B cell (primary cell): ENCODE measurements around the gene ARPC5L. TPM values are rescaled to one million over a fixed set of nuclear protein-coding genes. Genes with fewer than 3 reads are reported as not detected.

ENCODE experiments used
- ATAC-seq: fragments of 200-7000 bp; cut with Tn5 transposase; one replicate; pipeline ENCODE4 v1.10.0; 2021; ENCODE audit warnings: low read depth, mild to moderate bottlenecking, moderate number of reproducible peaks, moderate library complexity
- CTCF ChIA-PET: fragments of 350-600 bp; sonication (Branson Sonifier 250); formaldehyde crosslinking; loops from one replicate; lab custom pipeline; 2021; ENCODE audit warnings: antibody characterized with exemption, inconsistent platforms; lab: Charles Lee
- POLR2A ChIA-PET: fragments of 350-600 bp; sonication (Branson Sonifier 250); formaldehyde crosslinking; loops from one replicate; lab custom pipeline; 2021; ENCODE audit warnings: antibody characterized with exemption; lab: Charles Lee
- DNase-seq: peaks from one replicate; pipeline ENCODE4 v3.0.0; 2013
- H2AFZ ChIP-seq: 2 replicates; pipeline ENCODE4 v1.6.1; 2012; ENCODE audit warnings: mild to moderate bottlenecking, low read depth, low read length; ENCODE audit not compliant: insufficient read depth, poor library complexity, severe bottlenecking
- H3K27ac ChIP-seq, 2 donors: 1 replicate in 1 of 2; 2 replicates in 1 of 2; pipeline ENCODE4 v1.5.1; 2012 to 2013; ENCODE audit warnings: low read length in 2 of 2, mild to moderate bottlenecking in 2 of 2, moderate library complexity in 1 of 2
- H3K27me3 ChIP-seq, 4 experiments: fragments of 200-600 bp in 1 of 4; sonication (generic) in 1 of 4; replicated peaks in 1 of 4; 1 replicate in 2 of 4; 2 replicates in 2 of 4; pipeline versions ENCODE4 v1.6.1 to v1.7.0; 2013 to 2016; ENCODE audit warnings: low read length in 3 of 4, mild to moderate bottlenecking in 2 of 4, mixed read lengths in 1 of 4, moderate library complexity in 1 of 4; ENCODE audit not compliant: insufficient read depth in 4 of 4, control insufficient read depth in 3 of 4; ENCODE audit errors: control extremely low read depth in 1 of 4
- H3K36me3 ChIP-seq, 2 experiments: replicated peaks in 1 of 2; 1 replicate in 1 of 2; 2 replicates in 1 of 2; pipeline versions ENCODE4 v1.6.1 to v1.7.1; 2013; ENCODE audit warnings: low read length in 1 of 2; ENCODE audit not compliant: insufficient read depth in 2 of 2, control insufficient read depth in 1 of 2; ENCODE audit errors: control extremely low read depth in 1 of 2, extremely low read depth in 1 of 2
- H3K4me1 ChIP-seq, 2 donors: fragments of 200-600 bp in 1 of 2; sonication (generic) in 1 of 2; 1 replicate in 1 of 2; 2 replicates in 1 of 2; pipeline versions ENCODE4 v1.5.1 to v1.6.1; 2013 to 2017; ENCODE audit warnings: low read length in 2 of 2; ENCODE audit not compliant: control insufficient read depth in 2 of 2, insufficient read depth in 2 of 2
- H3K4me2 ChIP-seq: replicated peaks from 2 replicates; pipeline ENCODE3; 2012; ENCODE audit warnings: mild to moderate bottlenecking, low read depth, low read length; ENCODE audit not compliant: poor library complexity, severe bottlenecking
- H3K4me3 ChIP-seq, 5 experiments: fragments of 200-600 bp in 1 of 5; sonication (generic) in 1 of 5; 1 replicate in 3 of 5; 2 replicates in 2 of 5; pipeline versions ENCODE4 v1.5.1 to v1.7.0; 2011 to 2016; ENCODE audit warnings: low read length in 4 of 5, mild to moderate bottlenecking in 4 of 5, low read depth in 2 of 5, control low read depth in 1 of 5, moderate library complexity in 1 of 5; ENCODE audit not compliant: insufficient read depth in 1 of 5; ENCODE audit errors: control extremely low read depth in 1 of 5, extremely low read depth in 1 of 5
- H3K79me2 ChIP-seq: fragments of 200-600 bp; sonication (generic); one replicate; pipeline ENCODE4 v1.6.0; 2016; ENCODE audit warnings: low read length; ENCODE audit not compliant: control insufficient read depth, insufficient read depth
- H3K9ac ChIP-seq: fragments of 200-600 bp; sonication (generic); 2 replicates; pipeline ENCODE4 v1.6.1; 2017; ENCODE audit warnings: mild to moderate bottlenecking, low read length, moderate library complexity
- H3K9me3 ChIP-seq, 3 donors: one replicate each; pipeline versions ENCODE4 v1.6.1 to v1.7.1; 2013; ENCODE audit warnings: low read length in 2 of 3; ENCODE audit not compliant: control insufficient read depth in 2 of 3, insufficient read depth in 1 of 3; ENCODE audit errors: control extremely low read depth in 1 of 3
- H4K20me1 ChIP-seq: 2 replicates; pipeline ENCODE4 v1.6.0; 2012; ENCODE audit warnings: mild to moderate bottlenecking, low read length; ENCODE audit not compliant: insufficient read depth, control insufficient read depth, poor library complexity, severe bottlenecking
- H3K27ac Mint-ChIP-seq: one replicate; pipeline ENCODE4 v1.8.0; 2021; ENCODE audit warnings: mixed read lengths
- H3K27me3 Mint-ChIP-seq: one replicate; pipeline ENCODE4 v1.8.0; 2021; ENCODE audit warnings: mixed read lengths
- H3K4me1 Mint-ChIP-seq: one replicate; pipeline ENCODE4 v1.8.0; 2021; ENCODE audit warnings: mixed read lengths
- H3K4me3 Mint-ChIP-seq: one replicate; pipeline ENCODE4 v1.8.0; 2021; ENCODE audit warnings: mixed read lengths
- H3K9me3 Mint-ChIP-seq: one replicate; pipeline ENCODE4 v1.8.0; 2022; ENCODE audit warnings: mixed read lengths; ENCODE audit not compliant: insufficient read depth
- CTCF ChIP-seq: fragments of 200-600 bp; IDR thresholded peaks from one replicate; pipeline ENCODE4 v1.8.0; 2022; ENCODE audit warnings: antibody characterized with exemption, mild to moderate bottlenecking
- EZH2 ChIP-seq: IDR thresholded peaks from 2 replicates; pipeline ENCODE4 v1.6.1; 2012; ENCODE audit warnings: borderline replicate concordance, low read depth, mild to moderate bottlenecking, moderate library complexity, low read length; ENCODE audit not compliant: insufficient read depth, poor library complexity, severe bottlenecking
- WGBS: methylation state at CpG from one replicate; pipeline ENCODE4 v1.1.5; 2013; ENCODE audit warnings: missing lambda C conversion rate; ENCODE audit not compliant: insufficient coverage; 5-methylcytosine and 5-hydroxymethylcytosine counted together
- intact Hi-C: fragments of 100-400 bp; cut with micrococcal nuclease; formaldehyde crosslinking; loops from one replicate; pipeline ENCODE4 v1.10.0; 2022
- polyA plus RNA-seq: library from polyadenylated mRNA; depleted of rRNA; stranded (reverse); fragments of >200 nt; gene quantifications from 2 replicates; pipeline ENCODE4 v1.2.3, GENCODE V29; 2012
- total RNA-seq, 2 donors: library from RNA; stranded (reverse); fragments of 120-200 nt in 1 of 2; gene quantifications; 1 replicate in 1 of 2; 2 replicates in 1 of 2; pipeline versions ENCODE4 v1.2.3 to v1.2.4, GENCODE V29; 2013 to 2022

The ARPC5L gene
- total and polyA plus RNA-seq, 2 donors (not counting 1 experiment from before 2014, with no cell fraction given): 37.3 to 66.3 TPM

- Histone ChIP-seq H3K36me3 (no peaks in the 10 kb centered on the region), H3K4me3 (no peak overlapping the region), H3K4me1 (no peaks in the 10 kb centered on the region), H3K9ac (no peak overlapping the region), H3K79me2 (no peaks in the 10 kb centered on the region), H4K20me1 (no peaks in the 10 kb centered on the region), H3K9me3 (no peaks in the 10 kb centered on the region), H3K27ac (no peak overlapping the region), H3K4me2 (no peak overlapping the region), H2AFZ (no peak overlapping the region), H3K27me3 (peaks cover 0 to 6% (median 2%) of the 10 kb centered on the region in 4 experiments)
- Mint-ChIP-seq H3K27ac (no peak overlapping the region), H3K9me3 (no peaks in the 10 kb centered on the region), H3K4me3 (no peak overlapping the region), H3K27me3 (peaks cover 10% of the 10 kb centered on the region), H3K4me1 (no peaks in the 10 kb centered on the region)
- intact Hi-C loops: no loop called here
- ATAC-seq (no peak), DNase-seq (no peak)
- peak; percentile 15 for TF ChIP-seq CTCF
- no peak for TF ChIP-seq EZH2
- 0% methylated on average over 1 of the region's 2 CpGs for WGBS
- CTCF ChIA-PET: interaction anchor here (1.0 to 2.1 kb wide), 3 partner anchors 11 to 22 kb away, joined by 3 to 8 read pairs (median 3); no protein-coding TSS in a partner anchor
- POLR2A ChIA-PET: no interaction called here
Measured at GRCh38 chr9:124828489-124829333, 33.2 kb upstream of the ARPC5L start.

GRCh38 chr9:124829334-124829669, 32.6 kb upstream of the ARPC5L start:
- no peak overlapping the region for H2AFZ ChIP-seq
- H3K9ac ChIP-seq: no peak overlapping the region
- peaks cover 0 to 6% (median 2%) of the 10 kb centered on the region in 4 experiments for H3K27me3 ChIP-seq
- no peaks in the 10 kb centered on the region for H3K9me3 Mint-ChIP-seq
- H3K4me3 ChIP-seq: no peak overlapping the region
- H3K4me1 ChIP-seq: no peaks in the 10 kb centered on the region
- ATAC-seq (no peak), DNase-seq (no peak)
- H3K9me3 ChIP-seq: no peaks in the 10 kb centered on the region
- no peak for TF ChIP-seq CTCF
- no peak for TF ChIP-seq EZH2
- intact Hi-C loops: no loop called here
- ChIA-PET POLR2A (no interaction called here), CTCF (interaction anchor here (1.0 to 2.1 kb wide), 2 partner anchors 11 to 21 kb away, joined by 3 to 8 read pairs; no protein-coding TSS in a partner anchor)
- no peak overlapping the region for H3K4me3 Mint-ChIP-seq
- H3K27ac Mint-ChIP-seq: no peak overlapping the region
- WGBS: 56% methylated on average over 3 of the region's 5 CpGs
- peaks cover 10% of the 10 kb centered on the region for H3K27me3 Mint-ChIP-seq
- no peaks in the 10 kb centered on the region for H3K36me3 ChIP-seq
- no peak overlapping the region for H3K27ac ChIP-seq
- H3K4me2 ChIP-seq: no peak overlapping the region
- H3K4me1 Mint-ChIP-seq: no peaks in the 10 kb centered on the region
- H3K79me2 ChIP-seq: no peaks in the 10 kb centered on the region
- H4K20me1 ChIP-seq: no peaks in the 10 kb centered on the region
